Activated naive CD8-positive, alpha-beta T cell treated with anti-CD3 and anti-CD28 coated beads, Interleukin-2, amount 10 ng/mL, durations not matched to agents 7 days and 5 days (primary cell): ENCODE results near the gene OR51E1. TPM values are rescaled to one million over a fixed set of nuclear protein-coding genes. Genes with fewer than 3 reads are reported as not detected.

ENCODE experiments used
- ATAC-seq: fragments of 150-1000 bp; cut with Tn5 transposase; one replicate; pipeline ENCODE4 v1.10.0; 2021; ENCODE audit warnings: low read depth, moderate library complexity
- POLR2A ChIA-PET: fragments of 350-600 bp; sonication (Branson Sonifier 250); formaldehyde crosslinking; loops from one replicate; lab custom pipeline; 2021; ENCODE audit warnings: antibody characterized with exemption; lab: Charles Lee
- DNase-seq: peaks from one replicate; pipeline ENCODE4 v3.0.0; 2021
- H3K27ac Mint-ChIP-seq: one replicate; pipeline ENCODE4 v1.8.0; 2022; ENCODE audit warnings: mild to moderate bottlenecking, mixed read lengths
- H3K27me3 Mint-ChIP-seq: one replicate; pipeline ENCODE4 v1.8.0; 2022; ENCODE audit warnings: mild to moderate bottlenecking, moderate library complexity, mixed read lengths
- H3K36me3 Mint-ChIP-seq: one replicate; pipeline ENCODE4 v1.8.0; 2021; ENCODE audit warnings: mild to moderate bottlenecking, mixed read lengths
- H3K4me1 Mint-ChIP-seq: one replicate; pipeline ENCODE4 v1.8.0; 2021; ENCODE audit warnings: mixed read lengths
- H3K4me3 Mint-ChIP-seq: one replicate; pipeline ENCODE4 v1.8.0; 2022; ENCODE audit warnings: mild to moderate bottlenecking, moderate library complexity, mixed read lengths
- H3K9me3 Mint-ChIP-seq: one replicate; pipeline ENCODE4 v1.8.0; 2021; ENCODE audit warnings: mixed read lengths
- total RNA-seq, 2 experiments: library from RNA; stranded (reverse); gene quantifications; one replicate each; pipeline ENCODE4 v1.2.3, GENCODE V29; 2021

The OR51E1 gene
- not detected for total RNA-seq

GRCh38 chr11:4643682-4644081 lies at the start of gene OR51E1:
OR51E1 (plus strand) TSS chr11:4643982; CDS start chr11:4652527, 8,545 bp downstream.
- Mint-ChIP-seq H3K4me3 (no peak within 1 kb of the TSS), H3K9me3 (no peaks in the 10 kb centered on the region), H3K36me3 (no peaks in the 10 kb centered on the region), H3K27ac (no peak within 1 kb of the TSS), H3K27me3 (peaks cover 8% of the 10 kb centered on the region), H3K4me1 (no peaks in the 10 kb centered on the region)
- POLR2A ChIA-PET, result no interaction called here
- no peak for DNase-seq
- no peak for ATAC-seq

DNA sequence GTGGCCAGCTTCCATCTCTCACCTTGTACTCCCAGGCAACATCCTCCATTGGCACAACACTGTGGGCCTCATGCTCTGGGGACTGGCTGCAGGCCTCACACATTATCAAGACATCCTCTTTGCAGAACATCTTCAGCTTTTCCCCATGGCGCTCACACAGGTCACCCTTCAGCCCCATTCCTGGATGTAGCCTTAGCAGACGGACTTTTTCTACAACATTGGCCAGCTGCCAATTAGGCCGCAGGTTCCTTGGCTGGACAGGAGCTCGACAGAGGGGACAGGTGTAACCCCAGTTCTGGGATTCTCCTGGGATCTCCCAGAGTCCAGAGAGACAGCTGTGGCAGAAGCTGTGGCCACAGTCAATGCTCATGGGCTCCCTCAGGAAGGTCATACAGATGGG lies 38.7 kb upstream of the OR51E1 start:
- peaks cover 12% of the 10 kb centered on the region for H3K36me3 Mint-ChIP-seq
- no peak overlapping the region for H3K27ac Mint-ChIP-seq
- H3K4me1 Mint-ChIP-seq, result peaks cover 23% of the 10 kb centered on the region
- no peaks in the 10 kb centered on the region for H3K27me3 Mint-ChIP-seq
- ATAC-seq (no peak), DNase-seq (no peak)
- POLR2A ChIA-PET, result no interaction called here
- no peak overlapping the region for H3K4me3 Mint-ChIP-seq
- H3K9me3 Mint-ChIP-seq, result no peaks in the 10 kb centered on the region

GRCh38 chr11:4606231-4607015 lies 37.4 kb upstream of the OR51E1 start:
- no peaks in the 10 kb centered on the region for H3K9me3 Mint-ChIP-seq
- ATAC-seq, result no peak
- no peaks in the 10 kb centered on the region for H3K27me3 Mint-ChIP-seq
- peak overlapping the region; percentile 92 for H3K4me3 Mint-ChIP-seq
- peak overlapping the region; percentile 91 for H3K27ac Mint-ChIP-seq
- POLR2A ChIA-PET, result no interaction called here
- H3K36me3 Mint-ChIP-seq, result peaks cover 12% of the 10 kb centered on the region
- DNase-seq, result no peak
- peaks cover 29% of the 10 kb centered on the region for H3K4me1 Mint-ChIP-seq

- POLR2A ChIA-PET, result no interaction called here
- Mint-ChIP-seq H3K9me3 (no peaks in the 10 kb centered on the region), H3K36me3 (peaks cover 9% of the 10 kb centered on the region), H3K4me3 (peak overlapping the region; percentile 92), H3K27me3 (no peaks in the 10 kb centered on the region), H3K4me1 (peaks cover 29% of the 10 kb centered on the region), H3K27ac (peak overlapping the region; percentile 91)
- DNase-seq (no peak), ATAC-seq (no peak)
Measured at GRCh38 chr11:4607096-4607495, 36.7 kb upstream of the OR51E1 start.

DNA sequence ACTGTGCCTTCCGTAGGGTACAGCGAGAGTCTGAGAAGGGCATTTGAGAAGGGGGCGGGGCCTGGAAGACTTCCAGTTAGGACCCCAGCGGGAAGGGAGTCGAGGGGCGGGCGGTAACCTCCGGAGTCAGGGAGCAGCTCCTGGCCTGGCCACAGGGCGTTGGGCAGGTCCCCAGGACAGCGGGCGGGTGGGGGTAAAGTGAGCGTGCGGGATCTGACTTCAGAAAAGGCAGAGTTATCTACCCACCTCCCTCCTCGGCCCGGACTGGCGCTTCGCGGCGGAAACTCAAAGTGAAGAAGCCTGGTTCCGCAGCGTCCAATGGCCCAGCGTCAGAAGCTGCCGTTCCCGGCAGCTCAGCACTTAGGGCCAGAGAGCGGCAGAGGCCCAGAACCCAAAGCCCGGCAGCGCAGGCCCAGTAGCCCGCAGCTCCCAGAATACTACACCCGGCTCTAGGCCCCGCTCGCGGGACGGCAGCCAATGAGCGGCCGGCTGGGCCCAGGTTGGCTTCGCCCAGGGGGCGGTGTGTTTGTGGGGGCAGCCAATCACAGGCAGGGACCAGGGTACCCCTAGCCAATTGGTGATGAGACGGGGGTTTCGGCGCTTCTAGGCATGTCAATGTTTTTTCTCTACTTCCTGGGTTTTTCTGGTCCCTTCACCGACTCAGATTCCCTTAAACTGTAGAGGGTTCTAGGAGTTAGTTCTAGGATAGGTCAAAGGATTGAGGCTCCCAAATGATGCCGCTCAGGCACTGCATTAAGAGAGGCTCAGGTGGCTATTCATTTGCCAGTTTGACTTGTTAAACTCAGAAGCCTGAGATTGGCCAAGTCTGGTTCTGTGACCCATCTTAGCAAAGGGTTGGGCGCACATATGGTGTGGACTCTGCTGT lies 35.8 kb upstream of the OR51E1 start, which contains the start of gene TRIM68:
TRIM68 (minus strand) TSS at position 451 of the 886 bp plus-strand sequence. CDS start 2,727 bp downstream, outside the sequence.
- ATAC-seq (peak; percentile 100), DNase-seq (peak; percentile 94)
- H3K9me3 Mint-ChIP-seq, result no peaks in the 10 kb centered on the region
- peak within 1 kb of the TSS; percentile 92 for H3K4me3 Mint-ChIP-seq
- peaks cover 29% of the 10 kb centered on the region for H3K4me1 Mint-ChIP-seq
- peak within 1 kb of the TSS; percentile 91 for H3K27ac Mint-ChIP-seq
- no peaks in the 10 kb centered on the region for H3K27me3 Mint-ChIP-seq
- POLR2A ChIA-PET, result no interaction called here
- peaks cover 9% of the 10 kb centered on the region for H3K36me3 Mint-ChIP-seq

DNA sequence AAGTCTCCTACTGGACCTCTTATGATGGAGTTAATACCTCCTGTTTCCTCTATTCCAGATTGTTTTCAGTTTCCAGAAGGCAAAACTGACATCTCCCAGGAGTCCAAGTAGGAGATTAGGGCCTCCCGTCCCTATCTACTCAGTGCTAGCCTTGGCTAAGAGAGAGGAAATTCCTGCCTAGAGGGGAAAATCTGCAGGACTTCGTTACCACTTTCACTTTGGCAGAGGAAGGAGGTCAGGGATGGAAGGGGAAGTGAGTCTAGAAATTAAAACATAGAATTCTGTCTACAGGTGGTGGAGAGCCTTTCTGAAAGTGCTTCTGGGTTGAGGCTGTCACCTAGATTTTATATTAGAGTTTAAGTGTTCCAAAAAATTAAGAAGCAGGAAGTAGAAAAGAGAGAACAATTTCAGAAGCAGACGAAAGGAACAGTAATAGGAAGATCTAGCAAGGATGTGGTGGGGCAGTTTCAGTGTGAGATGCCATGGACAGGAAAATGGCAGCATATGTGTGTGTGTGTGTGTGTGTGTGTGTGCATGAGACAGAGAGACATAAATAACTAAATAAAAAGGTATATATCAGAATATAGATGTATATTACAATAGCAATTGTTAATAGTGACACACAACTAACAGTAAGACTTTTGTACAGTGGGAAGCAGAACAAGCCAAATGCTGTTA lies 33.4 kb upstream of the OR51E1 start:
- DNase-seq (no peak), ATAC-seq (no peak)
- peaks cover 29% of the 10 kb centered on the region for H3K4me1 Mint-ChIP-seq
- H3K4me3 Mint-ChIP-seq, result peak overlapping the region; percentile 75
- no peaks in the 10 kb centered on the region for H3K36me3 Mint-ChIP-seq
- peak overlapping the region; percentile 76 for H3K27ac Mint-ChIP-seq
- no peaks in the 10 kb centered on the region for H3K9me3 Mint-ChIP-seq
- POLR2A ChIA-PET, result no interaction called here
- H3K27me3 Mint-ChIP-seq, result peaks cover 4% of the 10 kb centered on the region

DNA sequence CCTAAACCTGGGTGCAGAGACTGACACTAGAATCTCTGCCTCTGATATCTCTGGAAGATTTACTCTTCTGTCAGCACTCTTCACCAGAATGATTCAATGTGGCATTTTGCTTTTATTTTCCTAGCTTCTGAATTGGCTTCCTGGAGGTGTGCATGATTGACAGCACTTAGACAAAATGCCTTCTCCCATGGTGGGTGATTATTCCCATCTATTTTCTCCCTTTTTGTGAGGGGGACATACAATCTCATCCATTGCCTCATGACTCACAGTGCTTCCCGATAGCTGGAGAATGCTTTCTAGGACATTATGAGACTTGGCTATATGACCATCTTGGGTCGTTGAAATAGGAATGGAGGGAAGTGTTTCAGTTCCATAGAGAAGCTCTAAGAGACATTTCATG lies 31.8 kb upstream of the OR51E1 start:
- ATAC-seq (no peak), DNase-seq (no peak)
- H3K4me3 Mint-ChIP-seq, result no peak overlapping the region
- H3K9me3 Mint-ChIP-seq, result peaks cover 1% of the 10 kb centered on the region
- no peaks in the 10 kb centered on the region for H3K36me3 Mint-ChIP-seq
- peaks cover 5% of the 10 kb centered on the region for H3K27me3 Mint-ChIP-seq
- POLR2A ChIA-PET, result no interaction called here
- H3K27ac Mint-ChIP-seq, result no peak overlapping the region
- H3K4me1 Mint-ChIP-seq, result peaks cover 24% of the 10 kb centered on the region

- H3K27ac Mint-ChIP-seq, result no peak overlapping the region
- peaks cover 1% of the 10 kb centered on the region for H3K9me3 Mint-ChIP-seq
- no peaks in the 10 kb centered on the region for H3K4me1 Mint-ChIP-seq
- H3K27me3 Mint-ChIP-seq, result peaks cover 8% of the 10 kb centered on the region
- ATAC-seq (no peak), DNase-seq (no peak)
- H3K36me3 Mint-ChIP-seq, result no peaks in the 10 kb centered on the region
- POLR2A ChIA-PET, result no interaction called here
- no peak overlapping the region for H3K4me3 Mint-ChIP-seq
Measured at GRCh38 chr11:4615856-4616444, 27.8 kb upstream of the OR51E1 start.

GRCh38 chr11:4619514-4619913 lies 24.3 kb upstream of the OR51E1 start:
- ATAC-seq (no peak), DNase-seq (no peak)
- Mint-ChIP-seq H3K9me3 (peaks cover 1% of the 10 kb centered on the region), H3K27ac (no peak overlapping the region), H3K36me3 (no peaks in the 10 kb centered on the region), H3K4me1 (no peaks in the 10 kb centered on the region), H3K27me3 (peaks cover 7% of the 10 kb centered on the region), H3K4me3 (no peak overlapping the region)
- POLR2A ChIA-PET, result no interaction called here

DNA sequence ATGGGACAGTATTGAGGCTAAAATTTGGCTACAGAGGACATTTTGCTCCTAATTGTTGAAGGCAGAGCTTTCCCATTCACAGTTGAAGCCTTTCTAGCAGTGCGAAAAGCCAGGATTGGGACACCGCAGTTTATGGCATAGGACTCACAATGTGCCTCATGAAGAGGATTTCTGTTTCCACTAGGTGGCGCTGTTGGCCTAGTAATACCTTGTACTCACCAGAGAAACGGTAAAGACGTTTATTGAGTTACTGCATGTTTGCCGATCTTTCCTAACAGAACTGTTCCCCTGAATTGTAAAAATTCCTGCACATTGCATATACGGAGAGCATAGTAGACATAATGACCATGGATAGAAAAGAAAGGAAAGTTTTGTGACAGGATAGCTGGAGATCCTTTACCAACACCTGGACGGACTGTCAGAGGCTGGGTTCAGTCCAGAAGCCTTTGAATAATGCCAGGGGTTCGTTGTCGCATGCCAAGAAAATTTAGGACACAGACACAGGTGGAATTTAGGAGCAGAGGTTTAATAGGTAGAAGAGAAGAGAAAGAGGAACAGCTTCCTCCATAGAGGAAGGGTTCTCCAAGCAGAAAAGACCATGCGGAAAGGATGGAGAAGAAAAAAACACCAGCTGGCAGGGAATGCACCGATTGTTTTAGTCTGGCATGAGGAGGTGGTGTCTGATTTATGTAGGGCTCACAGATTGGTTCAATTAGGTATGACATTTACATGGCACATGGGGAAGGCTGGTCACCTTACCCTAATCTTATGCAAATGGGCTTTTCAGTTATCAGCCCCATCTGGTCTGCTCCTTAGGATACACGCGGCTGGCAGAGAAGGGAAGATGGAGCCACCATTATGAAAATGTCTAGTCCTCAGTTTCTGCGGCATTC lies 17.3 kb upstream of the OR51E1 start:
- POLR2A ChIA-PET, result no interaction called here
- ATAC-seq (peak; percentile 61), DNase-seq (no peak)
- Mint-ChIP-seq H3K36me3 (peaks cover 2% of the 10 kb centered on the region), H3K4me1 (no peaks in the 10 kb centered on the region), H3K9me3 (peaks cover 4% of the 10 kb centered on the region), H3K27ac (no peak overlapping the region), H3K4me3 (no peak overlapping the region), H3K27me3 (peaks cover 34% of the 10 kb centered on the region)

DNA sequence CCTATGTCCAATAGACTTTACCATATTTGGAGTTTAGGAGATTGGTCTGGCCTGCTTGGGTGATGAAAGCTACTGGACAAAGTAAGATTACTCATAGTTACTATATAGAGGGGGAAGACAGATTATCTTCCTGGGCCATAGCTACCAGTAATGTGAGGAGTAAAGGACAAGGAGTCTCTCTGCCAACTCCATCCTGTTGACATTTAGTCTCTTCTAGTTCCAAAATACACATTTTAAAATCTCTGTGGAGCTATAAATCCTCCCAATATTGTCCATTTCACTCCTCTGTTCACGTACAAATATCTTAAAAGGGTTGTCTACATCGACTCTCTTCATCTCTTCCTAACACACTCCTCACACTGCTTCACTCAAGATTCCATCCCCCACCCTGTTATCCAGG lies 7.6 kb upstream of the OR51E1 start:
- ATAC-seq (no peak), DNase-seq (no peak)
- Mint-ChIP-seq H3K27ac (no peak overlapping the region), H3K36me3 (no peaks in the 10 kb centered on the region), H3K27me3 (peaks cover 4% of the 10 kb centered on the region), H3K4me1 (no peaks in the 10 kb centered on the region), H3K9me3 (no peaks in the 10 kb centered on the region), H3K4me3 (no peak overlapping the region)
- POLR2A ChIA-PET, result no interaction called here

DNA sequence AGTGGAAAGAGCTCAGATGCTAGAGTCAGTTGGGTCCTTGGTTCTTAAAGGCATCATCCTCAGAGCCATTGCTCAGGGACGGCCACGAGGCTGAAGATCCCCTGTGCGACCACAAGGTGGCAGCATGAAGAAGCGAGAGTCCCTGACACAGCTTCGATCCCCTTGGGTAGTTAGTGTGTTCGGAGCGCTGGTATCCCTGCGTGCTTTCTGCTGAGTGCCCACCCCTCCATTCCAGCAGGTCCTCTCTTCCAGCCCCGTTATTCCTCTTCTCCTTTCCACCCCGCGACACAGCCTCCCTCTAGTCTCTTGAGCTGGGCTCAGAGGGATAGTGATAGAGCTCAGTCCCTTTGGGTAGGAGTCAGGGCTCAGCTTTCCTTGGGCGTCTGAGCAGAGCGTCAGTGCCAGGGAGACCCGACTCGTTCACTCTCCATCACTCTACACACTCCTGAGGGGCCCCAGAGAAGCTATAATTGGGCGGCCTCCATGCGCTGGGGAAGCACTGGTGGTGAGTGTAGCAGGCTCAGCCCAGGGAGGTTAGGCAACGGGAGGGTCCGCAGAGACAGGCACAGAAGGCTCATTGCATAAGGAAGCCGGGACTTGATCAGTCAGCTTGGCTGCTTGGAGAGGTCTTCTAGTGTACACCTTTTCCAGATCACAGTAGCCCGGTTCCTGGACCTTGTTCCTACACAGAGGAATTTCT lies 6.7 kb upstream of the OR51E1 start, which contains the start of gene OR51D1:
OR51D1 (plus strand) TSS at position 516 of the 700 bp plus-strand sequence. CDS start 2,314 bp downstream, outside the sequence.
- Mint-ChIP-seq H3K4me1 (no peaks in the 10 kb centered on the region), H3K36me3 (no peaks in the 10 kb centered on the region), H3K27ac (no peak within 1 kb of the TSS), H3K4me3 (no peak within 1 kb of the TSS), H3K9me3 (no peaks in the 10 kb centered on the region), H3K27me3 (no peaks in the 10 kb centered on the region)
- peak; percentile 93 for ATAC-seq
- peak; percentile 70 for DNase-seq
- POLR2A ChIA-PET, result no interaction called here
